Gastroesophageal sphincter (tissue), 3 donors: ENCODE results near the gene BABAM2.

Source experiments
- POLR2A ChIP-seq, 2 donors: fragments of 450-650 bp; IDR thresholded peaks; one replicate each; pipeline ENCODE4 v1.6.1; 2017; ENCODE audit warnings: antibody characterized with exemption in 2 of 2, mild to moderate bottlenecking in 2 of 2, moderate library complexity in 1 of 2
- TF ChIP-seq, protein P1 (sequence below), 4 experiments: fragments of 200-600 bp in 2 of 4; fragments of 450-650 bp in 2 of 4; sonication (generic) in 1 of 4; IDR thresholded peaks; one replicate each; pipeline ENCODE4 v1.5.1; 2017 to 2019; ENCODE audit warnings: antibody characterized with exemption in 4 of 4, mild to moderate bottlenecking in 2 of 4, moderate library complexity in 2 of 4

DNA sequence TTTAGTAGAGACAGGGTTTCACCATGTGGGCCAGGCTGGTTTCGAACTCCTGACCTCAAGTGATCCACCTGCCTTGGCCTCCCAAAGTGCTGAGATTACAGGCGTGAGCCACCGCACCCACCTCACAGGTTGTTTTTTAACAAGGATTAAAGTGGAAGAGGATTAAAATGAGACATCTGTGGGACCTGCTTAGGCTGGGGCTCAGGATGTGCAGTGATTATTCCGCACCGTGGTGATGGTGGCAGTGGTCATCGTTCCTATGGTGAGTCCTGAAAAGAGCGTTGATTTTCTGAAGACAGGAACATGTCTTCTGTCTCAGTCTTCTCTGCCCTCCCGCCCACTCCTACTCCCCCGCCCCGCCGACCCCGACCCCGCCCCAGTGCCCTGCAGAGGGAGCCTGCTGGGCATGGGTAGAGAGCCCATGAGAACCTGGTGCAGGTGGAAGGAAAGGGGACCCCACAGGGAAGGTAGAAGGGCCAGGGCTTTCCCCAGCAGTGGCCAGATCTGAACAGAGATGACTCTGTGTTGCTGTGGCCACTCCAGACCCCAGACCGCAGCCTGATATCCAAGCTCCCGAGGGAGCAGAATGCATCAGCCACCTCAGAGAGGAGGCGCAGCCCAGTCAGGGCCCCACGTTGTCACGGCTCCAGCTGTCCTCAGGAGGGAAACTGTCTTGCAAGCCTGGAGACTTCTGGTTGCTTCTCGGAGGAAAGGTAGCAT lies 467.6 kb downstream of the BABAM2 start:
- TF ChIP-seq, protein P1, sequence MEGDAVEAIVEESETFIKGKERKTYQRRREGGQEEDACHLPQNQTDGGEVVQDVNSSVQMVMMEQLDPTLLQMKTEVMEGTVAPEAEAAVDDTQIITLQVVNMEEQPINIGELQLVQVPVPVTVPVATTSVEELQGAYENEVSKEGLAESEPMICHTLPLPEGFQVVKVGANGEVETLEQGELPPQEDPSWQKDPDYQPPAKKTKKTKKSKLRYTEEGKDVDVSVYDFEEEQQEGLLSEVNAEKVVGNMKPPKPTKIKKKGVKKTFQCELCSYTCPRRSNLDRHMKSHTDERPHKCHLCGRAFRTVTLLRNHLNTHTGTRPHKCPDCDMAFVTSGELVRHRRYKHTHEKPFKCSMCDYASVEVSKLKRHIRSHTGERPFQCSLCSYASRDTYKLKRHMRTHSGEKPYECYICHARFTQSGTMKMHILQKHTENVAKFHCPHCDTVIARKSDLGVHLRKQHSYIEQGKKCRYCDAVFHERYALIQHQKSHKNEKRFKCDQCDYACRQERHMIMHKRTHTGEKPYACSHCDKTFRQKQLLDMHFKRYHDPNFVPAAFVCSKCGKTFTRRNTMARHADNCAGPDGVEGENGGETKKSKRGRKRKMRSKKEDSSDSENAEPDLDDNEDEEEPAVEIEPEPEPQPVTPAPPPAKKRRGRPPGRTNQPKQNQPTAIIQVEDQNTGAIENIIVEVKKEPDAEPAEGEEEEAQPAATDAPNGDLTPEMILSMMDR (IDR thresholded peaks at IDR 0.05) = no peak
- no peak for TF ChIP-seq POLR2A (IDR thresholded peaks at IDR 0.05)
